Fibroblast of pulmonary artery (primary cell): ENCODE results near the gene TIPIN.

Experiments used
- DNase-seq: peaks from one replicate; pipeline ENCODE4 v3.0.0-alpha.2; 2010; ENCODE audit warnings: low read depth
- H3K4me3 ChIP-seq: replicated peaks from 2 replicates; pipeline ENCODE4 v1.5.1; 2011; ENCODE audit warnings: low read depth, mild to moderate bottlenecking, control low read depth, low read length, moderate library complexity
- TF ChIP-seq, protein P1 (sequence below): IDR thresholded peaks from 2 replicates; pipeline ENCODE4 v1.5.1; 2011; ENCODE audit warnings: mild to moderate bottlenecking, control low read depth, low read length, inconsistent platforms; ENCODE audit errors: missing control alignments

TIPIN gene

GRCh38 chr15:66390678-66391077 is 34.2 kb upstream of the TIPIN start:
- H3K4me3 ChIP-seq: no peak overlapping the region

GRCh38 chr15:66389859-66390381 is 33.4 kb upstream of the TIPIN start:
- H3K4me3 ChIP-seq: no peak overlapping the region
- TF ChIP-seq, protein P1, sequence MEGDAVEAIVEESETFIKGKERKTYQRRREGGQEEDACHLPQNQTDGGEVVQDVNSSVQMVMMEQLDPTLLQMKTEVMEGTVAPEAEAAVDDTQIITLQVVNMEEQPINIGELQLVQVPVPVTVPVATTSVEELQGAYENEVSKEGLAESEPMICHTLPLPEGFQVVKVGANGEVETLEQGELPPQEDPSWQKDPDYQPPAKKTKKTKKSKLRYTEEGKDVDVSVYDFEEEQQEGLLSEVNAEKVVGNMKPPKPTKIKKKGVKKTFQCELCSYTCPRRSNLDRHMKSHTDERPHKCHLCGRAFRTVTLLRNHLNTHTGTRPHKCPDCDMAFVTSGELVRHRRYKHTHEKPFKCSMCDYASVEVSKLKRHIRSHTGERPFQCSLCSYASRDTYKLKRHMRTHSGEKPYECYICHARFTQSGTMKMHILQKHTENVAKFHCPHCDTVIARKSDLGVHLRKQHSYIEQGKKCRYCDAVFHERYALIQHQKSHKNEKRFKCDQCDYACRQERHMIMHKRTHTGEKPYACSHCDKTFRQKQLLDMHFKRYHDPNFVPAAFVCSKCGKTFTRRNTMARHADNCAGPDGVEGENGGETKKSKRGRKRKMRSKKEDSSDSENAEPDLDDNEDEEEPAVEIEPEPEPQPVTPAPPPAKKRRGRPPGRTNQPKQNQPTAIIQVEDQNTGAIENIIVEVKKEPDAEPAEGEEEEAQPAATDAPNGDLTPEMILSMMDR: no peak
- peak; percentile 30 for DNase-seq

More at GRCh38 chr15:66390678-66391077, 34.2 kb upstream of the TIPIN start:
- peak; percentile 22 for DNase-seq
- TF ChIP-seq, protein P1: no peak

DNA sequence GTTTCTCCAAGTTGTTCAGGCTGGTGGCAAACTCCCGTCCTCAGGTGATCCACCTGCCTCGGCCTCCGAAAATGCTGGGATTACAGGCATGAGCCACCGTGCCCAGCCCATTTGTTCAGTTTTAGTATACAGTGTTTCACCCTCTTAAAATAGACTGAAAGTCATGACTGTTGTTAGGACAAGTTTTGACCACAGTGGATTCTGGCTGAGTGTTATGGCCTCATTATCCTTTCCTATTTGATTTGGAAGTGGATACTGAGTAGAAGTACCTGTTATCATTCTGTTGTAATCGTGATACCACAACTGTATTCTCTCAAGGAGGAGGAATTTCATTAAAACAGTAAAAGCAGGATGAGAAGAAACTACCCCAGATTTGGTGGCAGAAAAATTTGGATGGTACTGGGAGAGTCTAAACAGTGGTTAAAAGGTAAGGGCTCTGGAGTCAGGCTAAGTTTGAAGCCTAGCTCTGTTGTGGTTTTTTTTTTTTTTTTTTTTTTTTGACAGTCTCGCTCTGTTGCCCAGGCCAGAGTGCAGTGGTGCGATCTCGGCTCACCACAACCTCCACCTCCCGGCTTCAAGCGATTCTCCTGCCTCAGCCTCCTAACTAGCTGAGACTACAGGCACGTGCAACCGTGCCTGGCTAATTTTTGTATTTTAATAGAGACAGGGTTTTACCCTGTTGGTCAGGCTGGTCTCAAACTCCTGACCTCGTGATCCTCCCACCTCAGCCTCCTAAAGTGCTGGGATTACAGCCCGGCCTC is 32.8 kb upstream of the TIPIN start:
- no peak for DNase-seq
- H3K4me3 ChIP-seq: no peak overlapping the region
- TF ChIP-seq, protein P1: no peak

GRCh38 chr15:66388576-66388975 is 32.1 kb upstream of the TIPIN start:
- H3K4me3 ChIP-seq: peak overlapping the region; percentile 86
- no peak for DNase-seq
- TF ChIP-seq, protein P1: no peak

DNA sequence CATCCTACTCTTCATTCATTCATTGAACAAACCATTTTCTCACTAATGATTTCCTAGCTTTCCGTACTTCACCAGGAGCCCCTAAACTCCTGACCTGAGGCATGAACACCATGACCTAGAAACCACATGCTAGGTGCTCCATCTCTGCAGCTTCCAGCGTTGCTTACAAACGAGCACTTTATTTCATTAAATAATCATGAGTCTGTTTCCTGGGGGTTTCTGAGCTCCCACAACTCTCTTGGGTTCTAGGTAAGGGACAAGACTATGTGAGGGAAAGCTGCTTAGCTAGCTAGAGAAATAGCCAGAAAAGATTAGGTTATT is 31.5 kb upstream of the TIPIN start:
- TF ChIP-seq, protein P1: no peak
- peak overlapping the region; percentile 86 for H3K4me3 ChIP-seq
- no peak for DNase-seq

DNA sequence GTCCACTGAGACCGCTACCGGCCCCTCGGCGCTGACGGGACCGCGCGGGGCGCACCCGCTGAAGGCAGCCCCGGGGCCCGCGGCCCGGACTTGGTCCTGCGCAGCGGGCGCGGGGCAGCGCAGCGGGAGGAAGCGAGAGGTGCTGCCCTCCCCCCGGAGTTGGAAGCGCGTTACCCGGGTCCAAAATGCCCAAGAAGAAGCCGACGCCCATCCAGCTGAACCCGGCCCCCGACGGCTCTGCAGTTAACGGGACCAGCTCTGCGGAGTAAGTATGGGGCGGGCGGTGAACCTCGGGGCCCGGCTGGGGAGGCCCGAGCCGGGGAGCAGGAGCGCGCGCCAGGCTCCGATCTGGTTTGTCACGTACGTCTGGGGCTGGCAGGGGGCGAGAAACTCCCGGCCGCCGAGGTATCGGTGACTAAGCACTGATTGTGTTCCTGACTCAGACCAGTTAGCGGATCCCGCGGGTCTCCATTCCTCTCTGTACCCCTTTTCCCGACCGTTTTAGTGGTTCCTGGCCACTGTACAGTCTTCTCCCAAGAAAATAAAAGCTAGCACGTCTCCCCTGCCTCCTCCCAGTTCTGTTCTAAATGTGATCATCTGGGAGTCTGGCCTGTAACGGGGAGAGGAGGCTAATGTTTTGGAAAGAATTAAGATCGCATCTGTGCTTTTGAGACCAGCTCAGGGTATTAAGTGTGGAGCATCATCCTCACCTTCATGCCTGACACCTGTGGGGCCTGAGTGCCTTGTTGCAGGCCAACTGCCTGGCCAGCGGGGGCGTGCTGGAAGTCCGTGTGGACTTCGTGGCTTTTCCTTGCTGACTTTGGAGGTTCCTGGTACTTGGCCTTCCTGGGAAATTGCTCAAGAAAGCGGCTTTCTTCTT is 30.9 kb upstream of the TIPIN start:
- peak overlapping the region; percentile 86 for H3K4me3 ChIP-seq
- TF ChIP-seq, protein P1: peak; percentile 50
- DNase-seq: peak; percentile 64
